GM12892 (cell line): Measurements from ENCODE around the gene PRPF19.

Experiments used
- DNase-seq: peaks from one replicate; pipeline ENCODE4 v3.0.0; 2011; ENCODE audit not compliant: insufficient read length
- FAIRE-seq: peaks from 2 replicates; lab custom pipeline; 2011; peaks lifted over from hg19 to GRCh38; lab: Jason Lieb, UNC
- POLR2A ChIP-seq: IDR thresholded peaks from 2 replicates; pipeline ENCODE4 v1.6.1; 2011; ENCODE audit warnings: low read depth, low read length, control low read depth
- POLR2AphosphoS5 ChIP-seq: IDR thresholded peaks from 2 replicates; pipeline ENCODE4 v1.6.1; 2011; ENCODE audit warnings: low read depth, low read length, control low read depth
- TAF1 ChIP-seq: IDR thresholded peaks from 2 replicates; pipeline ENCODE4 v1.6.1; 2011; ENCODE audit warnings: low read depth, mild to moderate bottlenecking, control low read depth, low read length, borderline replicate concordance

Gene PRPF19

DNA sequence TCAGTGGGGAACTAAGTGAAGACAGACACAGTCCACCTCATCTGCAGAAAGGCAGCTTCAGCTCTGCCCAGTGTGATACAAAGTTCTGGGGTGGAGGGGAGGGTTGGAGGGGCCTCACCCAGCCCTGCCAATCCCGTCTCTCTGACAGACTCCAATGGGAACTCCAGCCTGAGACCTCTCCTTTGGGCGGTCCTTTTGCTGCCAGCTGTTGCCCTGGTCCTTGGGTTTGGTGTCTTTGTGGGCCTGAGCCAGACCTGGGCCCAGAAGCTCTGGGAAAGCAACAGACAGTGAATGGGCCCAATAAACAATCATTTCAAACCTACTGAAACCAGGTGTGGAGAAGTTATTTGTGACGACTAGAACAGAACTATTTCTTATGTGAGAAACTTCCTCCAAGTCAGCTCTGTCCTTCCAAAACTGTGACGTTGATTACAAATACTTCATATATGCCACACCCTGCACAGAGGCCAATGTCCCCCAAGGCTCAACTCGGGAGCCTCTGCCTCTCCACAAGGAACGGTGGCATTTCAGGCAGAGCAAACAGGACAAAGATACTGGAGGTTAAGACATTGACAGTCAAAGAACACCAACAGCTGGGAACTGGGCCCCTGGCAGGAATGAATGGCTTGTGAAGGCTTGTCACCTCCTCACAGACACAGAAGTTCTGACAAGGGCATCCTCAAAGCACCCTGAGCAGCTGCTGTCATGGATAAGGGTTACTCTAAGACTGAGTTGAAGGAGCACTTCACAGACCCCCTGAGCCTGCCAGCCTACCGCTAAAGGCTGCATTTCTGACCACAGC, 30.8 kb downstream of the PRPF19 start:
- no peak for DNase-seq

DNA sequence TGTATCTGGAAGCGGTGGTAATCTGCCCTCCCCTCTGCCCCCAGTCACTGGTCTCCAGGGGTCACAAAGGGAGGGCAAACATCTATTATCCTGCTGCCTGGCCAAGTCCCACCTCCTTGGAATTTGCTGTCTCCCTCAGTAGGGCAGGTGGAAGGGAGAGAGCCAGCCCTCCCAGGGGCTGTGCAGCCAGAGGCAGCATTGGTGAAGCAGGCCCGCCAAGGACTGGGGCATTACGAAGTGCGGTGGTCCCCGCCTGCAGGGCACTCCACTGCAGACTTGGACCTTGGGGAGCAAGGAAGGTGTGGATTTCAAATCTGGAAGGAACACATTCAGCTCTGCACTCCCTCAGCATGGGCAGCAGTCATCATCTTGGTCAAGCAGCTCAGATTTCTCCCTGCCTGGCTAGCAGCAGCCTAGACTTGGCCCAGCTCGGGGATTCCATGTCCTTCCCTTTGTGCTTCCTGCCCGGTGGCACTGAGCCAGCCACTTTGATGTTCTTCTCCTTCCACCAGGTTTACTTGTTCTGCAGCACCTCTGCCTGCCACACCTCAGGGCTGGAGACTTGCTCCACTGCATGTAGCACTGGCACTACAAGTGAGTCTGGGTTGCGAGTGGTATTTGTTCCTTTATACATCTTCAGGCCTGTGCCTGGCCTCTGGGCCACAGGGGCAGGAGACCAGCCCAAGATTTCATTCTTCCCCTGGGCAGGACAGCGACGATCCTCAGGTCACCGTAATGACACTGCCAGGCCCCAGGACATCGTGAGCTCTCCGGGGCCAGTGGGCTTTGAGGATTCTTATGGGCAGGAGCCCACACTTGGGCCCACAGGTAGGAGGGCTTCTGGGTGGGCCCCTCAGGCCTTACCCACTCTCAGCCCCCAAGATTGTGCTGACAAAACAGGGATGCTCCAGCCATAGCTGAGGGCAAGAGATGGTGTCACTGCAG, 31.7 kb downstream of the PRPF19 start:
- no peak for TF ChIP-seq POLR2A

More for the DNA sequence above, 30.8 kb downstream of the PRPF19 start:
- FAIRE-seq, result no peak
- TF ChIP-seq POLR2AphosphoS5, result no peak
- TF ChIP-seq TAF1, result no peak
- TF ChIP-seq POLR2A, result no peak

DNA sequence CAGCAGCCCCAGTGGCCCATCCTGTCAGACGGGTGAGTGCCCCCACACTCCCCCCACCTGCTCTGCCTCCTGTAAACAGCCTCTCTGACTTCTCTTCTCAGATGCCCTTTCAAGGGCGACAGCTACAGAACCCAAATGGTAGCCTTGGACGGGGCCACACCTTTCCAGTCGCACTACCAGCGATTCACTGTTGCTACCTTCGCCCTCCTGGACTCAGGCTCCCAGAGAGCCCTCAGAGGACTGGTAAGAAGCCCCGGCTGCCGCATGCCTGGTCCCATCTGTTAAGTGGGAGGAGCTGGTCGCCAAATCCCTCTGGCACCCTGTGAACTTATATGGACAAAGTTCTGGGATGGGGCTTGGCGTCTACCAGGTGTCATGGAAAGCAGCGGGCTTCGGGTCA, 32.9 kb downstream of the PRPF19 start:
- FAIRE-seq (no peak), DNase-seq (no peak)
- TF ChIP-seq POLR2AphosphoS5 (no peak), POLR2A (no peak), TAF1 (no peak)

More for the DNA sequence above, 31.7 kb downstream of the PRPF19 start:
- FAIRE-seq (no peak), DNase-seq (no peak)

DNA sequence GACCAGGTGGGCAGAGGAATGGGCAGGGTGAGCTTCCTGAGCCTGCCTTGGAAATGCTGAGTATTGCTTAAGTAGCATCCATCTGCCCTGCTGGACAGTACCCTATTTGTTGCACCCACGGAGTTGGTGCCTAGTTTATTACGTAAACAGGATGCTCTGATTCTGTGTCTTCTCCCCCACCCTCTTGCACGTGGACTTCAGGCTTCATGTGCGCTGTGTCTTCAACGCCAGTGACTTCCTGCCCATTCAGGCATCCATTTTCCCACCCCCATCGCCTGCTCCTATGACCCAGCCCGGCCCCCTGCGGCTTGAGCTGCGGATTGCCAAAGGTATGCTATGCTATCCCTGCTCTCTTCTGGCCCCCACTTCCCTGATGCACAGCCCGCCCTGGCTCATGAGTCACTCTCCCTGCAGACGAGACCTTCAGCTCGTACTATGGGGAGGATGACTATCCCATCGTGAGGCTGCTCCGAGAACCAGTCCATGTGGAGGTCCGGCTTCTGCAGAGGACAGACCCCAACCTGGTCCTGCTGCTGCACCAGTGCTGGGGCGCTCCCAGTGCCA, 33.3 kb downstream of the PRPF19 start:
- TF ChIP-seq TAF1 (no peak), POLR2AphosphoS5 (no peak), POLR2A (no peak)
- no peak for DNase-seq
- no peak for FAIRE-seq

DNA sequence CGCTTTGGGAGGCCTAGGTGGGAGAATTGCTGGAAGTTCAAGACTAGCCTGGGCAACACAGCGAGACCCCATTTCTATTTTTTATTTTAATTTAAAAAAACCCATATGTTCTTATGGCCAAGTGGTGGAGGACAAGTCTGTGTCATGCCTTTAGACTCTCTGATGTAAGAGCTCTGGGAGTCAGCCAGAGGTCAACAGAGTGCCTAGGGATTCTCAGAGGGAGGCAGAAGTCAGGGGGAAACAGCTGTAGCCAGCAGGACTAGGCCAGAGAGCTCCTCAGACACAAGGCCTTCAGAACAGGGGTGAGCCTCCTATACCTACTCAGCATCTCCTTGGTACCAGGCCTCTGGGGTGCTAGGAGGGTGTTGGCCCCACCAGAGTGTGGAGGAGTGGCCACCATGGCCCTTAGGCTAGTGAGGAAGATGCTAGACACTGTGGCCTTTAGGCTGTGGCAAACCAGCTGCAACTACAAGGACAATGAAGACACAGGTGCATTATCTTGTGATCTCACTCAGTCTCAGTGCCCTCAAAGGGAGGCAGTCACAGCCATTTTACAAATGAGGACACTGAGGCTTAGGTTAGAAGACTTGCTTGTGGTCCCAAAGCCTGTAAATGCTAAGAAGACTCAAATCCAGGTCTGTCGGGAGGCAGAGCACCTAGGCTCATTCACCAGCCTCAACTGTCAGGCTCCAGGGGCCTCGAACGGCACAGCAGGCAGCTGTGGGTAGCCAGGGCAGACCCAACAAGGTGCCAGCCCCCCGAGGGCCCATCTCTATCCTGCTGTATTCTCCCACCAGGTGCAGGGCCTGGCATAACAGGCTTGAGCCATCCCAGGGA, 34.0 kb downstream of the PRPF19 start:
- TF ChIP-seq POLR2AphosphoS5, result no peak
- TF ChIP-seq TAF1, result no peak
- no peak for TF ChIP-seq POLR2A
- FAIRE-seq (no peak), DNase-seq (no peak)

DNA sequence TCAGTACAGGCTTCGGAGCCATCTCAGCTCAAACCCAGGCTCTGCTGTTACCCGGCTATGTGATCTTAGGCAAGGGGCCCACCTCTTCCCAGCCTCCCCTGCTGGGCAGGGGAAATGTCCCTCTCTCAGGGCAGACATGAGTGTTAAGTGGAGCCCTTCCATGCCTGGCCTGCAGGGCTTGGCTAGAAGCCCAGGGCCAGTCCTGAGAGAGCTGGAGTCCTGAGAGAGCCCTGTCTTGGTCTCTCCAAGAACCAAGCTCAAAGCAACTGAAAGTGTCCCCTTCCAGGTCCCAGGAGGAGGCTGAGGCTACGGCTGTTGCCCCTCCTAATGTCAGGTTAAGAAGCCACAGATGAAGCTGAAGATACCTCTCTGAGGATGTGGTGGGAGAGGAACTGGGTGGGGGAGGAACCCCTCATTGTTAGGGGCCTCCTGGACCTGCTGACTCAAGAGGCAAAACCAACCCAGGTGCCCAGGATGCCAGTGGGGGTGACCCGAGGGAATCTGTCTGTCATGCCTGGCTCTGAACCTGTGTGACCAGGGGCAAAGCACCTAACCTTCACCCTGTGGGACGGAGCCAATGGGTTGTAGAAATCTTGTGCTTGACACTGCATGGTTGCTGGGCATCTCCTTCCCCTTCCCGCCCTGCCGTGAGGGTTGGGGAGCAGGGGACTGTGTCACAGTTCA, 34.9 kb downstream of the PRPF19 start:
- peak; percentile 79 for FAIRE-seq
- DNase-seq, result no peak
- TF ChIP-seq TAF1, result no peak
- TF ChIP-seq POLR2AphosphoS5, result no peak
- no peak for TF ChIP-seq POLR2A

DNA sequence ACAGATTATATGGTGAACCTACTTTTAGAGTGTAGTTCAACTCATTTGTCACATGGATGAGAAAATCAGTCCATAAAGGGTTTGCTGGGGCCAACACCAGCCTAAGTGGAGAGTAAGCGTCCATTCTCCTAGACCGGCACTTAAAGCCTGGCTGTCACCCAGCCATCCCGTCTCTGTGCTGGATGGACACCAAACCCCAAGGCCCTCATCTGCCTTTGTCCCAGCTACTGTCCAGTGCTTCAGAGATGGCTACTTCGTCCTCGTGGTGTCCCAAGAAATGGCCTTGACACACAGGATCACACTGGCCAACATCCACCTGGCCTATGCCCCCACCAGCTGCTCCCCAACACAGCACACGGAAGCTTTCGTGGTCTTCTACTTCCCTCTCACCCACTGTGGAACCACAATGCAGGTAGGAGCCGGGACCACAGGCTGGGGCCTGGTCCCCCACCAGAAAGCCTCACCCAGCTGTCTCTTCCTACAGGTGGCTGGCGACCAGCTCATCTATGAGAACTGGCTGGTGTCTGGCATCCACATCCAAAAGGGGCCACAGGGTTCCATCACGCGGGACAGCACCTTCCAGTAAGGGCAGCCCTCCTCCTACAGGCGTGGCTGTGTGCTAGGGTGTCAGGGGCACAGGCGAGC, 35.5 kb downstream of the PRPF19 start:
- TF ChIP-seq TAF1 (no peak), POLR2AphosphoS5 (no peak), POLR2A (no peak)
- no peak for DNase-seq
- no peak for FAIRE-seq

DNA sequence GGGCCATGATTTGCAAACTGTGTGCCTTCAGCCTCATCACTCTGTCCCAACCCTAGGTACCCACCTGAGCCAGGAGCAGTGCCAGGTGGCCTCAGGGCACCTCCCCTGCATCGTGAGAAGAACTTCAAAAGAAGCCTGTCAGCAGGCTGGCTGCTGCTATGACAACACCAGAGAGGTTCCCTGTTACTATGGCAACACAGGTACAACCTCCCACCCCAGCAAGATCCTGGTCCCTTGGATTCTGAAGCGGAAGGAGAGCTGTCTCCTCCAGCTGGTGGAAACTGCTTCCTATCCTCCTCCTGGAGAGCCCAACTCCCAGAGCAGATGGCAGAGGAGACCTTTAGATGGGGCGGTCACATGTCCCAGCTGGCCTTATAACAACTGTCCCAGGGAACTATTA, 36.1 kb downstream of the PRPF19 start:
- no peak for FAIRE-seq
- DNase-seq, result no peak
- TF ChIP-seq POLR2AphosphoS5, result no peak
- TF ChIP-seq TAF1, result no peak
- no peak for TF ChIP-seq POLR2A

DNA sequence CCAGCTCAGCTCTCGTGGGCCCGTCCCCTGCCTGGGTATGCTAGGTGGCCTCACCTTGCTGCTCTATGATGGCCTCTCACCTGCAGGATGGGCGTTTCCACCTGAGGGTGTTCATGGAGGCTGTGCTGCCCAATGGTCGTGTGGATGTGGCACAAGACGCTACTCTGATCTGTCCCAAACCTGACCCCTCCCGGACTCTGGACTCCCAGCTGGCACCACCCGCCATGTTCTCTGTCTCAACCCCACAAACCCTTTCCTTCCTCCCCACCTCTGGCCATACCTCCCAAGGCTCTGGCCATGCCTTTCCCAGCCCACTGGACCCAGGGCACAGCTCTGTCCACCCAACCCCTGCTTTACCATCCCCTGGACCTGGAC, 36.9 kb downstream of the PRPF19 start:
- FAIRE-seq (no peak), DNase-seq (no peak)
- TF ChIP-seq POLR2A, result no peak
- TF ChIP-seq POLR2AphosphoS5, result no peak
- TF ChIP-seq TAF1, result no peak

DNA sequence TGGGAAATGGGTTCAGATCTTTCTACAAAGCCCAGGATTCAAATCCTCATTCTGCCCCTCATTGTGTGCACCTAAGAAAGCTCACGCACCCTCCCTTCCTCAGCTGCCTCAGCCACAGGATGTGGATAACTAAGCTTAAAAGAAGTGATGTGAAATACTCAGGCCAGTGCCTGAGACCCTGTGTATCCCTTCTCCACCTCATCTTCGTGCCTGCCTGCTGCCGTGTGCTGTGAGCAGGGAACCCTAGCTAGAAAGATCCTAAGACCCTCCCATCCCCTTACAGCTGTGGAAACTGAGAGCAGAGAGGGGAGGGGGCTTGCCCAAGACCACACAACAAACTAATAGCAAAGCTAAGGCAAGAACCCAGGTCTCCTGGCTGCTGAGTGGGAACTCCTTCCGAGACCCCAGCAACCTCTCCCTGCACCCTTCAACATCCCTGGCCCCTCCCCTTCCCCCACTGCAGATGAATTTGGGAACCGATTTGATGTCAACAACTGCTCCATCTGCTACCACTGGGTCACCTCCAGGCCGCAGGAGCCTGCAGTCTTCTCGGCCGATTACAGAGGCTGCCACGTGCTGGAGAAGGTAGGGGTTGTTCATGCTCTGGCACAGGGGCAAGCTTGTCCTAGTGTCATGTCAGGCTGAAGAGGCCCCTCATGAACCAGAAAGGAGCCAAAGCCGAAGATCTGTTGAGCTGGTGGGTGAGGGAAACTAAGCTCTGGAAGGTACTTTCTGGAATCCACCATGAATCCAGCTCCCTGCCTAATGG, 37.5 kb downstream of the PRPF19 start:
- TF ChIP-seq POLR2A (no peak), TAF1 (no peak), POLR2AphosphoS5 (no peak)
- FAIRE-seq (no peak), DNase-seq (no peak)
